GM12892 (cell line): ENCODE measurements around the gene BPGM.

ENCODE experiments used
- POLR2A ChIP-seq: IDR thresholded peaks from 2 replicates; pipeline ENCODE4 v1.6.1; 2011; ENCODE audit warnings: low read depth, low read length, control low read depth
- POLR2AphosphoS5 ChIP-seq: IDR thresholded peaks from 2 replicates; pipeline ENCODE4 v1.6.1; 2011; ENCODE audit warnings: low read depth, low read length, control low read depth

- TF ChIP-seq POLR2AphosphoS5 (no peak), POLR2A (no peak)
Observed at GRCh38 chr7:134724606-134725005, 78.0 kb downstream of the BPGM start.
